ENCODE measurements around the gene ADPRH.

Gene ADPRH

DNA sequence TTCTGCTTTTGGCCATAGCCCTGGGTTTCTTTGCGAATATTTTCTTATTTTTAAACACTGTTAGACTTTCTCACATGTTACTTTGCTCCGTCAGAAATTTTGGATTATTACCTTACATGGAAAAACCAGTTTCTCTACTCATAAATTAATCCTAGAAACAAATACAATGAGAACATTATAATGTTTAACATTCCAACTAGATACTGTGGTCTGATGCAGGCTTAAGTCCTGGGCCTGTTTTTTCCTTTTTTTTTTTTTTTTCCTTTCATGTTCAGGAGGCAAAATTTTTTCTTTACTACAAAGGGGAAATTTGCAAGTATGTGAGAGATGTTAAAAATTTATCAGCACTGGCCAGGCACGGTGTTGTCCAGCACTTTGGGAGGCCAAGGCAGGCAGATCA, 52.2 kb downstream of the ADPRH start:
- DNase-seq = no peak

DNA sequence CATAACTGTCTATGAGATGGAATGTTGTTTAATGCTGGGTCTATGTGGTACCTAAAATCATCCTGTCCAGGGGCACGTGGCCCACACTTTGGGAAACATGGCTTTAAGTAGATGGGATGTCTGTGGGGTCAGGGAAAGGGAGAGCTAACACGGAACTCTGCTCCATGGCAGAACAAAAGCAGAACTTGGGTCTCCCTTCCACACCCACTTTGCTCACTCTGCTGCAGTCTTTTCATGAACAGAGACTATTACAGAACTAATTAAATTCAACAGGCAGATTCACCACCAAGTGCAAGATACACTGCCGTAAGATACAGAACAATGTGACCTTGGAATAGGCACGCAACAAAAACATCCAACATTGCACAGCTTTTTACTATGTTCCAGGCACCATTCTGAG, 52.9 kb downstream of the ADPRH start:
- no peak for DNase-seq

- no peak for DNase-seq
Measured at GRCh38 chr3:119632829-119633228, 53.5 kb downstream of the ADPRH start.

- no peak for DNase-seq
Measured at GRCh38 chr3:119635719-119636118, 56.4 kb downstream of the ADPRH start.

GRCh38 chr3:119636249-119636648, 57.0 kb downstream of the ADPRH start:
- no peak for DNase-seq

DNA sequence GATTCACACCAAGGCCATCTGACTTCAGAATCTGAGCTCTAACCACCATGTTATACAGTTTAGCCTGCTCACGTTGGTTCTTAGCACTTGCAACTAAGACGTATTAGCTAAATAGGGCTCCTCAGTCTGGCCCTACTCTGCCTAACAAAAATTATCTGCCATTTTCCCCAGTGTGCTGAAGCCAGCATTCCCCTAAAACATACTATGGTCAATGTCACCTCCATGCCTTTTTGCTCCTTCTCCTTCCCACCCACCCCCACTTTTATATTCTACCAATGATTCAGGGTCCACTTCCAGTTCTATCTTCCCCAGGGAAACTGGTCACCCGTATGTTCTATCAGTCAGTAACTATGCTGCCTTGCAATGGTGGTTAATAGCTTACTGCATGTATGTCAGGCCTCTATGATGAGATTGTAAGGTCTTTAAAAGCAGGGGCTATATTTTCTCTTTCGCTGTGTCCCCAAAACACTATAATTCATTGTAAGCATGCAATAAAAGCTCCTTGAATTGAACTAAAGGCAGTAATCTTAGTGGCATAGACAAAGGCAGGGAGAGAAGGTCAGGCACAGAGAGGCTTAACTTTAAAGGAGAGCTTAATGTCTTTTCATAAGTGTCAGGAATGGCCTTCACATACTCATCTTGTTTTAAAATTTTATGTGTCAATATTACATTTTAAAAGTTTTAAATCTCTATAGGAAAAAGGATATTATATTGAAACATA, 57.8 kb downstream of the ADPRH start:
- no peak for DNase-seq

GRCh38 chr3:119637679-119638477, 58.6 kb downstream of the ADPRH start:
- DNase-seq = no peak
